Esophagus mucosa (tissue), 1 donor: Measurements from ENCODE around the gene ATP6V0A4. TPM values are rescaled to one million over a fixed set of nuclear protein-coding genes. Genes with fewer than 3 reads are reported as not detected.
"Not testable (repeated sequence)": the region's sequence is repeated elsewhere in the genome, so short reads cannot be mapped to it uniquely, and the experiment has no call there.

Source experiments
- ATAC-seq: fragments of 200-7000 bp; cut with Tn5 transposase; one replicate; pipeline ENCODE4 v1.9.1; 2020
- total RNA-seq: library from RNA; stranded (reverse); gene quantifications from one replicate; pipeline ENCODE4 v1.2.4, GENCODE V29; 2023
- donor health status: DM: yes; HTN: yes; CAD: no.

The ATP6V0A4 gene
- 1.6 TPM for total RNA-seq

DNA sequence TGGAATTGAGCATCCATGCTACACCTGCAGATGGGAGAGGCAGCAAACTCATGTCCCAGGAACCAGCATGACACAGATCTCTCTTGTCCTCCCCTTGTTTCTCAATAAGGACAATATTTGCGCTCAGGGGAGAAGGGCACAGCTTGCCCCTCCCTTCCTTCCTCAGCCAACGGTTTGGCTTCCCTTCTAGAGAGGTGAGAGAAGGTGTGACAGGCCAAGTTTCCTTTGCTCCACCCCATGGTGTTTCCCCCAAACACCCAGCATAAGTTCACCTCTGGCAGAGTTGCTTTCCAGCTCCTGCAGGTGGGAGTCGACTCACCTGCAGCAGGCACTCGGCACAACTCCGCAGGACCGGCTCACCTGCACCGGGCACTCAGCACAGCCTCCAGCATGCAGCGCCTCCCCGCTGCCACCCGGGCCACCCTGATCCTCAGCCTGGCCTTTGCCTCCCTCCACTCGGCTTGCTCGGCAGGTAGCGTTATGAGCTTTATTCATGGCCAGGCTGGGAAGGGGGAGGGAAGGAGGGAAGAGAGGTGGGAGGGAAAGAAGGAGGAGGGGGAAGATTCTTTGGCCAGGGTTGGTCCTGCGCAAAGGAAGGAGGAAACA is at the start of gene ATP6V0A4, which contains the start of gene TMEM213:
ATP6V0A4 (minus strand) TSS at position 482 of the 606 bp plus-strand sequence. CDS start 26,949 bp downstream, outside the sequence.
TMEM213 (plus strand) TSS at position 280 of the 606 bp plus-strand sequence; CDS start at position 391, 111 bp downstream.
- no peak for ATAC-seq

DNA sequence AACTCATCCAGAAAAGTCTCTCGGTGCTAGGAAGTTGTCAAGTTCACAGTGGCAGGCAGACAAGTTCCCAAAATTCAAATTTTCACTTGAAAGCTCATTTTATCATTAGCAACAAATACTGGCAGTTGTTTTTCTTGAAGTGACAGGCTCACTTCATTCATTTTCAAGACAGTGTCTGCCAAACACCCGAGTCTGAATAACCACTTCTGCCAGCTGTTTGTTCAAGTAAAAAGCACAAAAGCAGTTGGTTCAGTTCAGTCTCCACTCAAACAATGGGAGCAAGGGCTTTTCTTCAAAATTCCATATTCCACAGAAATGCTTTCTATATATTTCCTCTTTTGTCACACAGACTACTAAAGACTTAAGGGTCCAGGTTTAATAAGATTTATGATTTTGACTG is 47.7 kb upstream of the ATP6V0A4 start:
- ATAC-seq = no peak

DNA sequence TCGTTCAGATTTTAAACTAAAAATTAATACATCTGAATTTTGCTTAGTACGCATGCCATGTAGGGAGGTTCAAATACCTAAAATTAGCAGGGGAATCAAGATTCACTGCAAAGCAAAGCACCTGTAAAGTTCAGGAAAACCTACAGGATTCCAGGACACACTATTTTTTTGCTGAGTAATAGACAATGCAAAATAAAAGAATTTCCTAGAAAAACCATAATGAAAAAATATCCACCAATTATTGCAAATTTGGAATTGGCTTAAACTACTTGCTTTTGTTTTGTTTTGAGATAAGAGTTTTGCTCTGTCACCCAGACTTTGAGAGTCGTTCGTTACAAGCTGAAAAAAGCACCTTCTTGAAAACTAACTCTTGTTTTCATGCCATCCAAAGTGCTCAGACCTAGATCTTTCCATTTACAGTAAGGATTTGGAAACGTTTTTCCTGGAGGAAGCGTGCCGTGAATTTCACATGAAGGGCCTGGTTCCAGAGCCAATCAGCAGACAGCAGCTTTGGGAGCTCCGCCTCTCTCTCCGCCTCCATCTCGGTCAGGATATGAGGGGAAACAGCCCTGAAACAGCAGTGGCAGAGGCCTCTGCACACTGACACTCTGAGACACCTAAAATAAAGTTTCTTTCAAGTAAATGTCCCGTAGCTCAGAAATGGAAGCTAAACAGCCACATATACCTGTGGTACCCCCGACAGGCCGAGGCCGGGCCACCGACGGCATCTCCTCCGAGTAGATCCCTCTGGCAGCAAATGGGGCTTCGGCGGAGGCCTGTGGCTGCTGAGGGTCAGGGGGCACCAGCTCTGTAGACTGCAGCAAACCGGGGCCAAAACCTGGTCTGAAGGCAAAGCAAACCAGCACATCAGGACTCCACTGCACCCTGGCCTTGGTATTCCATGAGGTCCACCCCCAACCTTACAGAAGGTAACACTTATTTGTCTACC is 45.9 kb upstream of the ATP6V0A4 start:
- ATAC-seq = no peak

DNA sequence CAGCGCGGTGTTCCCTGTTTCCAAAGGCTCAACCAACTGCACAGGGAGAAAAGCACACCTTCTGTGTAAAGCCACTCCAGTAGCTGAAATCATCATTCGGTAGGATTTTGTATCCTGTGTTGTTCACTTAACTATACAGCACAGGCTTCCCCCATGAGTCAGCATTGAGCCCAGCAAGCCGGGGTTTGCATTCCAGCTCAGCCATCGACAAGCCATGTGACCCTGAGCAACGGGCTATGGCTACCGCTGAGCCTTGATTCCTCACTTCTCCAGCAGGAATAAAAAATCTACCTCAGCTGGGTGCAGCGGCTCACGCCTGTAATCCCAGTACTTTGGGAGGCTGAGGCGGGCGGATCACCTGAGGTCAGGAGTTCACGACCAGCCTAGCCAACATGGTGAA is 44.1 kb upstream of the ATP6V0A4 start:
- ATAC-seq = no peak

DNA sequence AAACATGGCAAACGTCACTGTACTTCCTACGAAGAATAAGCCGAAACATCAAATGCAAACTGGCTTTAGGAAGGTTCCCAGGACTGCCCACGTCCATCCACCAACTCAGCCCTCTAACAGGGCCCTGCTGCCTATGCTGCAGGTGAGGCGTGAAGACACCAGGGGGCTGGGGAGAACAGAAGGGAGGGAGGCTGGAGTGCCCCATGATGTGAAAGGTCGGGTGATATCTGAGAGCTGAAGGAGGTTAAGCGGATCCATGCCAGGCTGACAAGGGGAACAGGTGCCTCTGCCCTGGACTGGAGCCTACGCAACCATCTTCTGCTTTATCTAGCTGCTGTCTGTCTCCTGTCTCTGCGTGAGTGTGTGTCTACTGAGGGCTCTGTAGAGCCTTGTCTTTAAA is 40.2 kb upstream of the ATP6V0A4 start:
- ATAC-seq = no peak

DNA sequence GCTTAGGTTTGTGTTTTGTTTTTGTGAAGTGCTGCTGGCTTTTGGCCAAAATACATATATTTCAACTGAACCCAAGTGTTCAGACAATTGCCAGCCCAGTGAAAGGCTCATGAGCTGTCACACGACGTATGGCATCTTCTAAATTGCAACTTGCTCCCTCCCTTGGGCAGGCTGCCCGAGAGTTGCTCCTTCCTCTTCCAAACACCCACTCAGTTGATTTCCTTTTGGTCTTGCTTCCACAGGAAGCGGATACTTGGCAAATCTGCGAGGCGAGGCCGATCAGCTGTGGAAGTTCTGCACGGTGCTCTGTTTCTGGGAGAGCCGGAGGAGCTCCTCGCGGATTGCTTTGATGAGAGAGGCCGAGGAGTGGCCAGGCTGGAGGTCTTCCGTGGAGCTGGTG is 39.6 kb upstream of the ATP6V0A4 start:
- ATAC-seq = no peak

DNA sequence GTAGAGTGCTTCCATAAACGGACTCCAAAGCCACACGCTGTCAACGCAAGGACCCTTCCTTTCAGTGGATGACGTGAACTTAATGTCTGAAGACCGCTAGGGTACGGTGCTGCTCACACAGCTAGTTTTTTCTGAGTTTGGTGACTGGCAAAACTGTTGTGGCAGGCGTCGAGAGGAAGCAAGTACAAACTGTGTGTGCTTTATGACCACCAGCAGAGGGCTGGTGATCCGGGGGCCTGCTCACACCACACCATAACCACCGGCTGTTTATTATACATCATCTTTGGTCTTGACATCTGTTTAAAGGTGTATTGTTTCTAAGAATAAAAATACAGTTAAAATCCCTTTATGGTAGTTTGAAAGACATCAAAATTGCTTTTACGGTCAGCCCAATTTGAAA is 37.1 kb upstream of the ATP6V0A4 start:
- ATAC-seq = no peak

DNA sequence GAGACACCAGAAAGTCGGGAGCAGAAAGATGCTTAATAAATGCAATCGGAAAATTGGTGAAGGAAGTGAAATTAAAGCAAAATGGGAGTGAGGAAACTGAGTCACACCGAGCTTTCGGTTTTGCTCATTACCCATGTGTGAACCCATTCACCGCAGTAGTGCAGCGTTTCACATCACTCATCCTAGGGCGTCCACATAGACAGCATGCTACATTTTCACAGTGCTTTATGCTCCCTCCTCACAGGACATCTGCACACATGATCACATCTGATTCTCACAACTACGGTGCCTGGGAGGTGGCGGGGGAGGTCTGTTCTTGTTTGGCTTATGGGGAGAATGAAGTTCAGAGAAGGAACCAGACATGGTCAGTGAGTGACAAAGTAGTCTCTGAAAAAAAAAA is 36.6 kb upstream of the ATP6V0A4 start:
- no peak for ATAC-seq

DNA sequence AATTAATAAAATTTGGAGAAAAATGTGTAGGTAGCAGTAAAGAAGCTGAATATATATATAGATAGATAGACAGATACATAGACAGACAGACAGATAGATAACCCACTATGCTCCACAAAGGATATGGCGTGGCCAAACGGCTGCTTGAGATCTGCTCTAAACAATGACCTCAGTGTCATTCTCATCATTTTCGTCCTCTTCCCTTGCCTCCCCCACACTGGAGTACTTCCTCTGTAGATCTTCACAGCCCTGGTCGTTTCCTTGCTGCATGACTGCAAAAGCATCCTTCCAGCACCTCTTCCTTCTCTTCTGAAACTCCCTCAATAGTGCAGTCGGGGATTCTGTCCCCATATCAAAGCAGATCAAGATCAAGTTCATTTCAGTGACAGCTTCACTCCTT is 35.6 kb upstream of the ATP6V0A4 start:
- ATAC-seq = no peak

DNA sequence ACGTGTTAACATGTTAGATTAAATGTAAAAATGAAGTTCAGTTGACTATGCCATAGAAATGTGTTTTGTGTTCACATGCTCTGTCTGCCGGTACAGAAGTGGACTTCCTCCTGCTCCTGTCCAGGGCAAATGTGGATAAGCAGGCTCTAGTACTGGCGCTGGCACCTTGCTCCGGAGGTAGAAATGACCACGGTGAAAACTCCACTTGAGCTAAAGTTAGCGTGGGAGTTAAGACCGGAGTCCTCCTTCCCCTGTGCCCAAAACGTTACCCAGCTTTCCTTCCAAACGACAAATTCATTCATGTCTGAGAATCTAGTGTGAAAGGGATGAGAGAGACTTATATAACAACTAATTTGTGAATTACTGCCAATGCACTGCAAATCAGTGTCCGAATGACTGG is 35.0 kb upstream of the ATP6V0A4 start:
- ATAC-seq = no peak

DNA sequence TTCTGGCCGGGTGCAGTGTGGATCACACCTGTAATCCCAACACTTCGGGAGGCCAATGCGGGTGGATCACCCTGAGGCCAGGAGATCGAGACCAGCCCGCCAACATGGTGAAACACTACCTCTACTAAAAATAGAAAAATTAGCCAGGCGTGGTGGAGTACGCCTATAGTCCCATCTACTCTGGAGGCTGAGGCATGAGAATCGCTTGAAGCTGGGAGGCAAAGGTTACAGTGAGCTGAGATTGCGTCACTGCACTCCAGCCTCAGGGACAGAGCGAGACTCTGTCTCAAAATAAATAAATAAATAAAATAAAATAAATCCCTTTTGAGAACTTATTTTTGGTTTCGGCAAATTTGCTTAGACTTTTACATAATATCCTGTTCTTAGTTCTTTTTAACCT is 31.3 kb upstream of the ATP6V0A4 start:
- ATAC-seq = no peak

DNA sequence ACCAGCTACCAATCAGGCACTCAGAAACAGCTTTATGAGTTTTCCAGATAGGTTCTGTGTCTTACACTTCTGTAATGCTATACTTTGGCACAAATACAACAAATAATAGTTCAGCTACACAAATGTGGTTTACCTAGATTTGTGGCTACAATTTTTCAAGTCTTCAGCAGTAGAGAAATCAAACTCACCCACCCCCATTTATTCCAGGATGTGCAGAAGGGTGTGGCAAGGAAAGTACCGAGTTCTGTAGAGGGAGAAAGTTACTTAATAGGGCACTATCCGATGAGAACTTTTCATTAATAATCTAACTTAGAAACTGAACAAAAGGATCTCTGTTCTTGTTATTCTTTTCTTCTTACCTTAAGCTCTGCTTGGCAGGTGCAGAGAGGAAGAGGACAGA is 30.3 kb upstream of the ATP6V0A4 start:
- no peak for ATAC-seq

DNA sequence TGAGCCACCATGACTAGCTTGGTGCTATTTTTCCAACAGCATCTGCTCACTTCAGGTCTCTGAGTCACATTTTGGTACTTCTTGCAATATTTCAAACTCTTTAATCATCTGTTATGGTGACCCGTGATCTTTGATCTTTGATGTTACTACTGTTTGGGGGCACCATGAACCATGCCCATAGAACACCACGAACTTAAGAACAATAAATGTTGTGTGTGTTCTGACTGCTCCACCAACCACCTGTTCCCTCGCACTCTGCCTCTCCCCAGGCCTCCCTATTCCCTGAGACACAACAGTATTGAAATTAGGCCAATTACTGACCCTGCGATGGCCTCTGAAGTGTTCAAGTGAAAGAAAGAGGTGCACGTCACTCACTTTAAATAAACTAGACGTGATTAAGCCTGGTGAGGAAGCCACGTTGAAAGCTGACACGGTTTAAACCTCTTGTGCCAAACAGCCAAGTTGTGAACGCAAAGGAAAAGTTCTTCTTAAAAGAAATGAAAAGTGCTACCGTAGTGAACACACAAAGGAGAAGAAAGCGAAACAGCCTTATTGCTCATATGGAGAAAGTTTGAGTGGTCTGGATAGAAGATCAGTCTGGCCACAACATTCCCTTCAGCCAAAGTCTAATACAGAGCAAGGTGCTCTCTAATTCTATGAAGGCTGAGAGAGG is 27.2 kb upstream of the ATP6V0A4 start:
- no peak for ATAC-seq

DNA sequence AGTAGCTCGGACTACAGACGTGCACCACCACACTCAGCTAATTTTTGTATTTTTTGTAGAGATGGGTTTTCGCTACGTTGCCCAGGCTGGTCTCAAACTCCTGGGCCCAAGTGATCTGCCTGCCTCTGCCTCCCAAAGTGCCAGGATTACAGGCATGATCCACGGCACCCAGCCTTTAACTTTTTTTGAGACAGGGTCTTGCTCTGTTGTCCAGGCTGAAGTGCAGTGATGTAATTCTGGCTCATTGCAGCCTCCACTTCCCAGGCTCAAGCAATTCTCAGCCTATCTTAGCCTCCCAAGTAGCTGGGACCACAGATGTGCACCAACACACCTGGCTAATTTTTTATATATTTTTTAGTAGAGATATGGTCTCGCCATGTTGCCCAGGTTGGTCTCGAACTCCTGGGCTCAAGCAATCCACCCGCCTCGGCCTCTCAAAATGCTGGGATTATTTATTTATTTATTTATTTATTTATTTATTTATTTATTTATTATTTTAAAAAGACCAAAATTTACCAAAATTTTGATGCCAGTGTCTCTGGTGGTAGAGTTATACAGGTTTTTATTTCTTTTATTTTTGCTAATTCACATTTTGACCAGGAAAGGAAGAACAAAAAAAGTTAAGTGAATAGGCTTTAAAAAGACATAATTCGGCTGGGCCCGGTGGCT is 25.0 kb upstream of the ATP6V0A4 start:
- no peak for ATAC-seq

DNA sequence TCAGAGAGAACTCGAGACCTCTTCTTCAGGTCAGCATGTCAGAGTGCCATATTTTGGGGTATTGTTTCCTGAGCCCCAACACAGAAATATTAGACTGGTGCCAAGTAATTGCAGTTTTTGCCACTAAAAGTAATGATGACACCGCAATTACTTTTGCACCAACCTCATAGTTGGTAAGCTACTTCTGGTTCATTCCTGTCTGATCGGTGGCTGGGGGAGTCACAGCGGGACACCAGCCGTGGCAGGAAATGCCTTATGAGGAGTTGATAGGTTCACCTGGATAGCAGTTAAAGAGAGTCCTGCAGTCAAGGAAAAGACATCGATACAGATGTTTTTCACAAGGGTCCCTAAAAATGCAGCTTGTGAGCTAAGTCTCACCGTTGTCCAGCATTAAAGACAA is 23.9 kb upstream of the ATP6V0A4 start:
- no peak for ATAC-seq

DNA sequence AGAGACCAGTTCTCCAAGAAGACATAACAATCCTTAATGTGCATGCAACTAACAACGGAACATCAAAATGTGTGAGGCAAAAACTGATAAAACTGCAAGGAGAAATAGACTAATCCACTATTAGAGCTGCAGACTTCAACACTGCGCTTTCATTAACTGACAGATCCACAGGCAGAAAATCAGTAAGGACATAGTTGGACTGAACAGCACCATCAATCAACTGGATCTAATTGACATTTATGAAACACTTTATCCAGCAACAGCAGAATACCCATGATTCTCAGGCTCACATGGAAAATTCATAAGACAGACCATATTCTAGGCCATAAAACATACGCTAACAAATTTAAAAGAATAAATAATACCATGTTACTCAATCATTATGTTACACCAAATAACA is 21.6 kb upstream of the ATP6V0A4 start:
- no peak for ATAC-seq

DNA sequence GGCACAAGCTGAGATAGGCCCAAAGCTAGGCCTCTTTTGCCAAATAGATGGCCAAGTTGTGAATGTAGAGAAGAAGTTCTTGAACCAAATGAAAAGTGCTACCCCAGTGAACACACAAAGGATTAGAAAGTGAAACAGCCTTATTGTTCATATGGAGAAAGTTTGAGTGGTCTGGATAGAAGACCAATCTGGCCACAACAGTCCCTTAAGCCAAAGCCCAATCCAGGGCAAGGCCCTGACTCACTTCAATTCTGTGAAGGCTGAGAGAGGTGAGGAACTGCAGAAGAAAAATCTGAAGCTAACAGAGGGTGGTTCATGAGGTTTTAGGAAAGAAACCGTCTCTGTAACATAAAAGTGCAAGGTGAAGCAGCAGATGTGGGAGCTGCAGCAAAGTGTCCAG is 18.7 kb upstream of the ATP6V0A4 start:
- ATAC-seq = no peak

DNA sequence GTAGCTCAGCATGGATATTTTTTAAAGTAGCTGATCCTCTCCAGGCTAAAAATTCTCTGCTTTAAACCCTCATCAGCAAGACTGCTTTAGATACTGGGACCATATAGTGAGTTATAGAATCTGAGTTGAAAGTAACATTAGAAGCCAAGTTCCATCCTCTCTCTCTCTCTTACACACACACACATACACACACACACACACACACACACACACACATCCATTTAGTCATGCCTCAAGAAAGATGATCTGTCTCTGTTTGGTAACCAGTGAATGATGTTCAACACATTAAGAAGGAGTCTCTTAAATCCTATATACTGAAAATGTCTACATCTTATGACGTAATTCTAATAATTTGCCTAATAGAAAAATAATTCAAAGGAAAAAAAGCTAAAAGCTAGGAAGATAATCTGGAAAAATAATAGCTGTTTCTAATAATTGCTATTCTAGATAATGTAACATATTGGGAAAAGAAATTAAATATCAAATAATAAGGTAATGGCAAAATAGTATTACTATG is 16.9 kb upstream of the ATP6V0A4 start:
- ATAC-seq = no peak

DNA sequence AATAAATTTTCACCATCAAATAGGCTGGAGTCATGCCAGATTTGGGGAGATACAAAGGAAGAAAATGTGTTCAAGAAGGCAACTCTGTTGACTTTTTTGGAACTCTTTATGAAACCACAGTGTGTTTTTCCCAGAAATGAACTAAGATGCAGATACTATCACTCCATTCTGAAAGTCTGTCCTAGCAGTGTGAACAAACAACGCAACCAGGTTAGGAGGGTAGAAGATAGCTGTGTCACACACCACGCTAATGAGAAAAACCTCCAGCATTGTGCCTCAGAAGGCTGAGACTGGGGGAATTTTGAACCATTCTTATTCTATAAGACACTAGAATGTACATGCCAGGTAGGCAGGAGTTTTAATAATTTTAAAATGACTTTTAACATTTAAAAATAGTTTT is 15.9 kb upstream of the ATP6V0A4 start:
- ATAC-seq = no peak

DNA sequence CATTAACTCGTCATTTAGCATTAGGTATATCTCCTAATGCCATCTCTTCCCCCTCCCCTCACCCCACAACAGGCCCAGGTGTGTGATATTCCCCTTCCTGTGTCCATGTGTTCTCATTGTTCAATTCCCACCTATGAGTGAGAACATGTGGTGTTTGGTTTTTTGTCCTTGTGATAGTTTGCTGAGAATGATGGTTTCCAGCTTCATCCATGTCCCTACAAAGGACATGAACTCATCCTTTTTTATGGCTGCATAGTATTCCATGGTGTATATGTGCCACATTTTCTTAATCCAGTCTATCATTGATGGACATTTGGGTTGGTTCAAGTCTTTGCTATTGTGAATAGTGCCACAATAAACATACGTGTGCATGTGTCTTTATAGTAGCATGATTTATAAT is 13.3 kb upstream of the ATP6V0A4 start:
- ATAC-seq = not testable (repeated sequence)

DNA sequence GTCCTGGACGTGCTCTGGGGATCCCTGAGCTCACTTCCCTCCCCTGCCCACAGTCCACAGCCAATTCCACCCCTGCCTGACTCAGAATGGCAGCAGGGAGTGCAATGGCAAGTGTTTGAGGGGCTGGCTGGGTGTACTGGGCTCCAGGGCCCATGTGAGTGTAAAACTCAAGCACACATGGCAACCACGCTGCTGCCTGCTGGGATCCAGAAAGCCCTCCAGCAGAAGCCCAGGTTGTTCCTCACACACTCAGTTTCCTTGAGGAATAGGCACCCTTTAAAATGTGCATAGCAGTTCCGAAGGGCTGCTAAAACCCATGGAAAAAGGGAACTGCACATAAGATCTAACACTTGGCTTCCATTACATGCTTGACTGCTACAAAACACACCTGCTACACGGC is 11.3 kb upstream of the ATP6V0A4 start:
- no peak for ATAC-seq

DNA sequence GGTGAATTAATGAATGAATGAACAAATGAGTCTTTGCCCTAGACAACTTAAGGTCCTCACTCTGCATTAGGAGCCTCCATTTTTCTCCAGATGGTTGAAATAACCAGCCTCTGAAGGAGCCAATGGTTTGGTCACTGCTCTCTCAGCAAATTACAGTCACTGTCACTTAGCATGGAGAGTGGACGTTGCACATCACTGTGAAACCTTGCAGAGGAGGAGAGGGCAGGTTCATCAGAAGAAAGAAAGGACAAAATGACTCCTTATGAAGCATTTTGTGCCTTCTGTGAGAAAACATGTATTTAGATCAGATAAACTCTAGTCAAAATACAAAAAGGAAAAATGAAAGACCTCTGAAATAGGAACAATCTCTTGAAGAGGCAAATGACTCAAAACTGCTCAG is 6.6 kb upstream of the ATP6V0A4 start:
- no peak for ATAC-seq

DNA sequence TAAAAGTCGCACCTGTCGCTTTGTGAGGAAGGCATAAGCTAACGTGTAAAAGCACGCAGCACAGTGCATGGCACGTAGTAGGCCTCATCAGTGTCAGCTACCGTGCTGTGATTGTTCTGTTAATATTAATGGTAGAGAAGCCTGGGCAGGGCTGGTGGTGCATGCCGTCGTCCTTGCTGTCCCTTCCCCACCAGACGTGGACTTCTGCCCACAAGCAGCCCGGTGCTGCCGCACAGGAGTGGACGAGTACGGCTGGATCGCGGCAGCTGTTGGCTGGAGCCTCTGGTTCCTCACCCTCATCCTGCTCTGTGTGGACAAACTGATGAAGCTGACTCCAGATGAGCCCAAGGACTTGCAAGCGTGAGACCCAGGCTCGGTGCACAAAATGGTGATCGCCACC is 4.7 kb upstream of the ATP6V0A4 start:
- no peak for ATAC-seq
